PC-9 (cell line): ENCODE measurements around the gene TAS2R3. TPM values are rescaled to one million over a fixed set of nuclear protein-coding genes. Genes with fewer than 3 reads are reported as not detected.
A peak's percentile ranks its signal among the peaks of the same experiment; 100 is the strongest.

Experiments
- BruUV-seq: library from RNA; stranded (reverse); fragments of 400-500 nt; replicated peaks from 2 replicates; lab custom pipeline; 2021; lab: Mats Ljungman, UMichigan
- CTCF ChIA-PET: fragments of 300-600 bp; sonication (Branson Sonifier 250); formaldehyde crosslinking; loops from one replicate; lab custom pipeline; 2022; ENCODE audit warnings: antibody characterized with exemption; lab: Charles Lee
- POLR2A ChIA-PET: fragments of 300-600 bp; sonication (Branson Sonifier 250); formaldehyde crosslinking; loops from one replicate; lab custom pipeline; 2022; ENCODE audit warnings: antibody characterized with exemption; ENCODE audit not compliant: unreplicated experiment; lab: Charles Lee
- DNase-seq, 2 experiments: peaks; one replicate each; pipeline versions ENCODE4 v3.0.0 to v3.0.0-alpha.2; 2015 to 2022; ENCODE audit warnings: mixed read lengths in 1 of 2
- H2AFZ ChIP-seq: fragments of 200-600 bp; sonication (generic); 2 replicates; pipeline ENCODE4 v1.8.1; 2017; ENCODE audit warnings: antibody characterized with exemption
- H3F3A ChIP-seq: fragments of 200-600 bp; sonication (generic); 2 replicates; pipeline ENCODE4 v1.8.1; 2017; ENCODE audit warnings: antibody characterized with exemption, mild to moderate bottlenecking, low read depth; ENCODE audit not compliant: insufficient read depth
- H3K27ac ChIP-seq: fragments of 200-600 bp; sonication (generic); 2 replicates; pipeline ENCODE4 v1.6.1; 2016; ENCODE audit warnings: mixed run types
- H3K27me3 ChIP-seq: fragments of 200-600 bp; sonication (generic); 2 replicates; pipeline ENCODE4 v1.6.1; 2016; ENCODE audit warnings: low read depth, mixed run types; ENCODE audit not compliant: insufficient read depth
- H3K36me3 ChIP-seq: fragments of 200-600 bp; sonication (generic); 2 replicates; pipeline ENCODE4 v1.6.1; 2016; ENCODE audit warnings: low read depth, mixed run types
- H3K4me1 ChIP-seq: fragments of 200-600 bp; sonication (generic); replicated peaks from 2 replicates; pipeline ENCODE4 v1.6.1; 2016; ENCODE audit warnings: mixed run types; ENCODE audit not compliant: insufficient read depth
- H3K4me2 ChIP-seq: fragments of 200-600 bp; sonication (generic); 2 replicates; pipeline ENCODE4 v1.6.1; 2017; ENCODE audit warnings: mixed run types
- H3K4me3 ChIP-seq: fragments of 200-600 bp; sonication (generic); 2 replicates; pipeline ENCODE4 v1.6.1; 2016; ENCODE audit warnings: mixed run types
- H3K79me2 ChIP-seq: fragments of 200-600 bp; sonication (generic); 2 replicates; pipeline ENCODE4 v1.6.1; 2017; ENCODE audit warnings: low read depth, mixed run types
- H3K9me2 ChIP-seq: fragments of 200-600 bp; sonication (generic); 2 replicates; pipeline ENCODE4 v1.8.1; 2017; ENCODE audit warnings: mild to moderate bottlenecking; ENCODE audit not compliant: insufficient read depth
- H3K9me3 ChIP-seq: fragments of 200-600 bp; sonication (generic); 2 replicates; pipeline ENCODE4 v1.8.1; 2016; ENCODE audit warnings: low read depth; ENCODE audit not compliant: insufficient read depth
- H4K20me1 ChIP-seq: fragments of 200-600 bp; sonication (generic); 2 replicates; pipeline ENCODE4 v1.8.1; 2017; ENCODE audit not compliant: insufficient read depth
- EZH2 ChIP-seq: fragments of 200-600 bp; sonication (generic); IDR thresholded peaks from 2 replicates; pipeline ENCODE4 v1.8.0; 2017; ENCODE audit warnings: antibody characterized with exemption, low read depth
- intact Hi-C: fragments of 100-400 bp; cut with micrococcal nuclease; formaldehyde crosslinking; loops from one replicate; pipeline ENCODE4 v1.10.0; 2022; ENCODE audit not compliant: unreplicated experiment
- total RNA-seq: library from RNA; stranded (reverse); gene quantifications from 2 replicates; pipeline ENCODE4 v1.2.3, GENCODE V29; 2021
- TF ChIP-seq, protein P1 (sequence below): fragments of 200-600 bp; sonication (generic); conservative IDR thresholded peaks from 2 replicates; pipeline ENCODE4 v1.6.1; 2017; ENCODE audit warnings: mixed run types, antibody characterized with exemption, mild to moderate bottlenecking, moderate library complexity

TAS2R3 gene
- total RNA-seq, 1 experiment from 2014 or later = 2.0 TPM

DNA sequence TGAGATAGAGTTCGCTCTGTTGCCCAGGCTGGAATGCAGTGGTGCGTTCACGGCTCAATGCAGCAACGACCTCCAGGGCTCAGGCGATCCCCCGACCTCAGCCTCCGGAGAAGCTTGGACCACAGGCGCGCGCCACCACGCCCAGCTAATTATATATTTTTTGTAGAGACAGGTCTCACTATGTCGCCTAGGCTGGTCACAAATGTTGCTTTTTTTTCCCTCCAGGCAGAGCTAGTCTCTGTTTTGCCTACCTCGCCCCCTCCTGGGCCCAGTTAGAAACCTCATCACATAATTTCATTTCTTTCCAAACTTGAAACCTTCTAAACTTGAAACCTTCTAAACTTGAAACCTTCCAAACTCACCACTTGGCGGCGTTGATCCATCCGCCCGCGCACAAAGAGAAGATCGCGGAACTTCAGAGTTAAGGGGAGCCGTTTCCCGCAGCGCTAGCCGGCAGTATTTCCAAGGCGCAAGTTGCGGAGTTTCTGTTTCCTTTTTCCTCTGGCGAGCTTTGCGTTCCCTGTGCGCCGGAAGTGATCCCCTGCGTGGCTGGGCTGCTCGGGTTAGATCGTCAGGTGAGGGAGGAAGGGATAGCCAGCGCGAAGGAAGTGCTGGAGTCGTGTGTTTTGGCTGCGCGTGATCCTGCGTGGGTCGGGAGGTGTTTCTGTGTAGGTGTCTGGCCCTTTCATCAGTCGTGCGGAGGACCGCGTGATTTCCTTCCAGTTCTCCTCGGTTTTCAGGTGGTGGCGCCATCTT is 25.9 kb upstream of the TAS2R3 start, which contains the start of gene SSBP1:
SSBP1 (plus strand) TSS at position 523 of the 756 bp plus-strand sequence. CDS start 809 bp downstream, outside the sequence.
- peaks cover 3% of the 10 kb centered on the region; the same call in 1 of the 2 replicates for H3F3A ChIP-seq
- TF ChIP-seq, protein P1, sequence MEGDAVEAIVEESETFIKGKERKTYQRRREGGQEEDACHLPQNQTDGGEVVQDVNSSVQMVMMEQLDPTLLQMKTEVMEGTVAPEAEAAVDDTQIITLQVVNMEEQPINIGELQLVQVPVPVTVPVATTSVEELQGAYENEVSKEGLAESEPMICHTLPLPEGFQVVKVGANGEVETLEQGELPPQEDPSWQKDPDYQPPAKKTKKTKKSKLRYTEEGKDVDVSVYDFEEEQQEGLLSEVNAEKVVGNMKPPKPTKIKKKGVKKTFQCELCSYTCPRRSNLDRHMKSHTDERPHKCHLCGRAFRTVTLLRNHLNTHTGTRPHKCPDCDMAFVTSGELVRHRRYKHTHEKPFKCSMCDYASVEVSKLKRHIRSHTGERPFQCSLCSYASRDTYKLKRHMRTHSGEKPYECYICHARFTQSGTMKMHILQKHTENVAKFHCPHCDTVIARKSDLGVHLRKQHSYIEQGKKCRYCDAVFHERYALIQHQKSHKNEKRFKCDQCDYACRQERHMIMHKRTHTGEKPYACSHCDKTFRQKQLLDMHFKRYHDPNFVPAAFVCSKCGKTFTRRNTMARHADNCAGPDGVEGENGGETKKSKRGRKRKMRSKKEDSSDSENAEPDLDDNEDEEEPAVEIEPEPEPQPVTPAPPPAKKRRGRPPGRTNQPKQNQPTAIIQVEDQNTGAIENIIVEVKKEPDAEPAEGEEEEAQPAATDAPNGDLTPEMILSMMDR = peak; percentile 83
- no peak for TF ChIP-seq EZH2
- no peaks in the 10 kb centered on the region for H3K9me3 ChIP-seq
- peak; percentile 93 to 95 for DNase-seq
- no peaks in the 10 kb centered on the region for H3K9me2 ChIP-seq
- peak within 1 kb of the TSS; percentile 97 for H3K4me2 ChIP-seq
- intact Hi-C loops = loop anchor here (1.0 to 2.0 kb wide), 6 partner anchors 36 to 723 kb away; partner anchors contain the start of genes AGK and DENND11
- H2AFZ ChIP-seq = peak within 1 kb of the TSS; percentile 96
- BruUV-seq = no TSS peak
- H3K4me3 ChIP-seq = peak within 1 kb of the TSS; percentile 100
- H3K27ac ChIP-seq = peak within 1 kb of the TSS; percentile 77
- ChIA-PET POLR2A (interaction anchor here (0.5 to 1.4 kb wide), 12 partner anchors 11 to 1573 kb away, joined by 3 to 8 read pairs (median 4); no protein-coding TSS in a partner anchor), CTCF (interaction anchor here (0.6 to 1.8 kb wide), 7 partner anchors 14 to 1120 kb away, joined by 3 to 17 read pairs (median 4); partner anchors contain the start of gene DENND11)
- no peaks in the 10 kb centered on the region for H3K27me3 ChIP-seq
- H3K4me1 ChIP-seq = peaks cover 27% of the 10 kb centered on the region
- H3K79me2 ChIP-seq = peaks cover 31% of the 10 kb centered on the region
- H4K20me1 ChIP-seq = 0 out of 2 replicates have a peak, but pooled peaks cover 5% of the 10 kb centered on the region
- peaks cover 24% of the 10 kb centered on the region for H3K36me3 ChIP-seq

DNA sequence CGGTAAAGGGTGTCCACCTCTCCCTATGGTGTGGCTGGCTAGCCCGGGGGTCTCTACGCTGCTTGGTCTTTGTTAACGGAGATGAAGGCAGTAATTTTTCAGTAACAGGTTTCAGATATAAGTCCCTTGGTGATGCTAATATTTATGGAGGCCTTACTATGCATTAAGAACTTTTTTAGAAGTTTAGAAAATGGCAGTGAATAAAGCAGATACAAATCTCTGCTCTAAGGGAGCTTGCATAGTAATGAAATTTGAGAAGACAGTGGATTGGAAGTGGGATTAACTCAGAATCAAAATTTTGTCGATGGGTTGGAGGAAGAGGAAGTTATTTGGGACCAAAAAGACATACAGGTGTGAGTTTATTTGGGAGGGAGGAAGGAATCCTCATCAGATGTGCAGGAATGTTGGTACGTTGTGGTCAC is 25.3 kb upstream of the TAS2R3 start:
- no peak for DNase-seq
- Histone ChIP-seq H3K4me3 (peak overlapping the region; percentile 100), H3K4me1 (peaks cover 27% of the 10 kb centered on the region), H3F3A (peaks cover 3% of the 10 kb centered on the region; the same call in 1 of the 2 replicates), H3K9me3 (no peaks in the 10 kb centered on the region), H3K79me2 (peaks cover 31% of the 10 kb centered on the region), H3K9me2 (no peaks in the 10 kb centered on the region), H4K20me1 (0 out of 2 replicates have a peak, but pooled peaks cover 5% of the 10 kb centered on the region), H3K27me3 (no peaks in the 10 kb centered on the region), H3K27ac (peak overlapping the region; percentile 73), H3K4me2 (peak overlapping the region; percentile 97), H3K36me3 (peaks cover 30% of the 10 kb centered on the region), H2AFZ (peak overlapping the region; percentile 86)
- TSS peak; percentile 66 for BruUV-seq
- intact Hi-C loops = loop anchor here (1.0 to 2.0 kb wide), 6 partner anchors 36 to 723 kb away; partner anchors contain the start of genes AGK and DENND11
- CTCF ChIA-PET = interaction anchor here (1.8 kb wide), 1 partner anchor 89 kb away, joined by 9 read pairs; no protein-coding TSS in a partner anchor
- no peak for TF ChIP-seq EZH2
- POLR2A ChIA-PET = interaction anchor here (0.6 to 1.3 kb wide), 3 partner anchors 75 to 1573 kb away, joined by 6 to 8 read pairs (median 7); no protein-coding TSS in a partner anchor

DNA sequence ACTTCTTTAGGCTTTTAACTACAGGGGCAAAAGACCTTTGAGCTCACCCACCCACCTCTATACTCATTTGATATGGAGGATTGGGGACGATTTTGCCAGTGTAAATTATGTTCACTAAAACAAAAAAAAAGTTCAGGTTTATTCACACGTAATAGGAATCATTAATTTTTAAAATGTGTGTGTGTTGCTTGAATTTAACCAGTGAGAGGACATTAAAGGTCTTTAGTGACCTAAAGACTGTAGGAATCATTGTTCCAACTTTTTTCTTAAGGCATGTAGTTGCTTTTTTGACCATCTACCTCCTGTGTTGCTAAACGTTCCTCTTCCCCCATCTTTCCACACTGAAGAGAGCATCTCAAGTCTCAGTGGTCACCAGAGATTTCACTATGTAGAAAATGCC is 24.6 kb upstream of the TAS2R3 start:
- H3K27ac ChIP-seq = peak overlapping the region; percentile 73; the same call in 1 of the 2 replicates

More for the DNA sequence above, 24.6 kb upstream of the TAS2R3 start:
- peak overlapping the region; percentile 97 for H3K4me2 ChIP-seq
- ChIA-PET POLR2A (no interaction called here), CTCF (interaction anchor here (1.8 kb wide), 1 partner anchor 89 kb away, joined by 9 read pairs; no protein-coding TSS in a partner anchor)
- peaks cover 36% of the 10 kb centered on the region for H3K36me3 ChIP-seq
- H2AFZ ChIP-seq = no peak overlapping the region
- H3K79me2 ChIP-seq = peaks cover 31% of the 10 kb centered on the region
- H3K4me3 ChIP-seq = peak overlapping the region; percentile 100
- H3K9me3 ChIP-seq = no peaks in the 10 kb centered on the region
- BruUV-seq = no TSS peak
- no peaks in the 10 kb centered on the region for H3K27me3 ChIP-seq
- DNase-seq = no peak
- no peak for TF ChIP-seq EZH2
- TF ChIP-seq, protein P1 = no peak
- 0 out of 2 replicates have a peak, but pooled peaks cover 5% of the 10 kb centered on the region for H4K20me1 ChIP-seq
- H3K4me1 ChIP-seq = peaks cover 27% of the 10 kb centered on the region
- intact Hi-C loops = loop anchor here (2.0 kb wide), 1 partner anchor 76 kb away; no protein-coding TSS in a partner anchor
- H3F3A ChIP-seq = peaks cover 3% of the 10 kb centered on the region; the same call in 1 of the 2 replicates
- H3K9me2 ChIP-seq = no peaks in the 10 kb centered on the region
